PC-3 (cell line): Measurements from ENCODE around the gene FGF18. TPM values are rescaled to one million over a fixed set of nuclear protein-coding genes. Genes with fewer than 3 reads are reported as not detected.

Experiments used
- ATAC-seq: fragments of 200-7000 bp; cut with Tn5 transposase; 2 replicates; pipeline ENCODE4 v1.9.1; 2020; ENCODE audit warnings: mild to moderate bottlenecking, moderate library complexity
- BruUV-seq: library from RNA; stranded (reverse); fragments of 400-500 nt; replicated peaks from 2 replicates; lab custom pipeline; 2021; lab: Mats Ljungman, UMichigan
- CTCF ChIA-PET: fragments of 300-600 bp; sonication (Branson Sonifier 250); formaldehyde crosslinking; loops from one replicate; lab custom pipeline; 2022; ENCODE audit warnings: antibody characterized with exemption; lab: Charles Lee
- POLR2A ChIA-PET: fragments of 300-600 bp; sonication (Branson Sonifier 250); formaldehyde crosslinking; loops from one replicate; lab custom pipeline; 2022; ENCODE audit warnings: antibody characterized with exemption; ENCODE audit not compliant: unreplicated experiment; lab: Charles Lee
- DNase-seq: peaks from one replicate; pipeline ENCODE4 v3.0.0-alpha.2; 2015
- H2AFZ ChIP-seq: fragments of 300-600 bp; sonication (generic); 2 replicates; pipeline ENCODE4 v1.6.0; 2016; ENCODE audit warnings: antibody characterized with exemption, low read length
- H3F3A ChIP-seq: fragments of 300-600 bp; sonication (generic); one replicate; pipeline ENCODE4 v1.6.0; 2017; ENCODE audit warnings: antibody characterized with exemption, low read length, control low read depth, mild to moderate bottlenecking; ENCODE audit not compliant: unreplicated experiment
- H3K27ac ChIP-seq: fragments of 300-600 bp; sonication (generic); 2 replicates; pipeline ENCODE4 v1.5.1; 2016; ENCODE audit warnings: mild to moderate bottlenecking, low read length
- H3K27me3 ChIP-seq: fragments of 300-600 bp; sonication (generic); 2 replicates; pipeline ENCODE4 v1.6.1; 2016; ENCODE audit warnings: low read length, mixed read lengths
- H3K36me3 ChIP-seq: fragments of 300-600 bp; sonication (generic); 2 replicates; pipeline ENCODE4 v1.6.1; 2016; ENCODE audit warnings: low read depth, mixed run types, low read length, mixed read lengths
- H3K4me1 ChIP-seq: fragments of 300-600 bp; sonication (generic); 2 replicates; pipeline ENCODE4 v1.5.1; 2016; ENCODE audit warnings: low read length; ENCODE audit not compliant: insufficient read depth
- H3K4me2 ChIP-seq: fragments of 300-600 bp; sonication (generic); 2 replicates; pipeline ENCODE4 v1.6.0; 2016; ENCODE audit warnings: low read length
- H3K4me3 ChIP-seq: fragments of 300-600 bp; sonication (generic); 2 replicates; pipeline ENCODE4 v1.5.1; 2016; ENCODE audit warnings: mild to moderate bottlenecking, low read length, mixed read lengths
- H3K79me2 ChIP-seq: fragments of 300-600 bp; sonication (generic); 2 replicates; pipeline ENCODE4 v1.6.1; 2017; ENCODE audit warnings: low read length, mixed read lengths
- H3K9ac ChIP-seq: fragments of 300-600 bp; sonication (generic); 2 replicates; pipeline ENCODE4 v1.6.0; 2016; ENCODE audit warnings: mild to moderate bottlenecking, low read length
- H3K9me2 ChIP-seq: fragments of 300-600 bp; sonication (generic); replicated peaks from 2 replicates; pipeline ENCODE4 v1.6.1; 2016; ENCODE audit warnings: mixed run types, low read length, mixed read lengths
- H3K9me3 ChIP-seq: fragments of 300-600 bp; sonication (generic); 2 replicates; pipeline ENCODE4 v1.6.1; 2016; ENCODE audit warnings: low read length, mixed read lengths
- H4K20me1 ChIP-seq: fragments of 300-600 bp; sonication (generic); 2 replicates; pipeline ENCODE4 v1.6.1; 2016; ENCODE audit warnings: low read length, mixed read lengths
- CTCF ChIP-seq: fragments of 300-600 bp; sonication (generic); conservative IDR thresholded peaks from 2 replicates; pipeline ENCODE4 v1.5.1; 2017; ENCODE audit warnings: antibody characterized with exemption, low read depth, mild to moderate bottlenecking, low read length
- EZH2 ChIP-seq: fragments of 300-600 bp; sonication (generic); IDR thresholded peaks from one replicate; pipeline ENCODE4 v1.6.1; 2017; ENCODE audit warnings: antibody characterized with exemption, mild to moderate bottlenecking, low read length; ENCODE audit not compliant: unreplicated experiment
- EZH2phosphoT487 ChIP-seq: fragments of 300-600 bp; sonication (generic); IDR thresholded peaks from 2 replicates; pipeline ENCODE4 v1.6.1; 2018; ENCODE audit warnings: mild to moderate bottlenecking, antibody characterized with exemption, low read length, borderline replicate concordance
- intact Hi-C: fragments of 100-400 bp; cut with micrococcal nuclease; formaldehyde crosslinking; loops from 2 replicates; pipeline ENCODE4 v1.9.0; 2023
- total RNA-seq: library from RNA; depleted of rRNA; stranded (reverse); fragments of >200 nt; gene quantifications from 2 replicates; pipeline ENCODE4 v1.2.3, GENCODE V29; 2014

The FGF18 gene
- total RNA-seq, 1 experiment from 2014 or later = 0.26 TPM

GRCh38 chr5:171462136-171462927 lies 42.9 kb downstream of the FGF18 start:
- BruUV-seq = no TSS peak
- Histone ChIP-seq H3F3A (no peaks in the 10 kb centered on the region), H3K27me3 (peaks cover 44% of the 10 kb centered on the region), H3K9me3 (no peaks in the 10 kb centered on the region), H4K20me1 (no peaks in the 10 kb centered on the region), H2AFZ (no peak overlapping the region), H3K4me3 (no peak overlapping the region), H3K9me2 (no peaks in the 10 kb centered on the region), H3K27ac (no peak overlapping the region), H3K4me2 (no peak overlapping the region), H3K9ac (no peak overlapping the region), H3K79me2 (no peaks in the 10 kb centered on the region), H3K4me1 (no peaks in the 10 kb centered on the region), H3K36me3 (no peaks in the 10 kb centered on the region)
- intact Hi-C loops = no loop called here
- ATAC-seq (no peak), DNase-seq (no peak)
- POLR2A ChIA-PET = no interaction called here
- no peak for TF ChIP-seq EZH2phosphoT487
- TF ChIP-seq EZH2 = no peak
- no peak for TF ChIP-seq CTCF
- CTCF ChIA-PET = no interaction called here

GRCh38 chr5:171462928-171463861 lies 43.7 kb downstream of the FGF18 start:
- ATAC-seq (no peak), DNase-seq (no peak)
- Histone ChIP-seq H3K27ac (no peak overlapping the region), H3K36me3 (no peaks in the 10 kb centered on the region), H3K4me1 (no peaks in the 10 kb centered on the region), H3K27me3 (peaks cover 44% of the 10 kb centered on the region), H3K4me3 (no peak overlapping the region), H3K9me3 (no peaks in the 10 kb centered on the region), H3K4me2 (no peak overlapping the region), H4K20me1 (no peaks in the 10 kb centered on the region), H3F3A (no peaks in the 10 kb centered on the region), H3K9me2 (no peaks in the 10 kb centered on the region), H3K9ac (no peak overlapping the region), H3K79me2 (no peaks in the 10 kb centered on the region), H2AFZ (no peak overlapping the region)
- ChIA-PET CTCF (no interaction called here), POLR2A (no interaction called here)
- BruUV-seq = no TSS peak
- intact Hi-C loops = no loop called here
- TF ChIP-seq CTCF = no peak
- TF ChIP-seq EZH2 = no peak
- no peak for TF ChIP-seq EZH2phosphoT487
